ENCODE measurements around the gene ATAD3C. TPM values are rescaled to one million over a fixed set of nuclear protein-coding genes. Genes with fewer than 3 reads are reported as not detected.
A peak's percentile ranks its signal among the peaks of the same experiment; 100 is the strongest.

ATAD3C gene
- total and polyA plus RNA-seq, 2 of the 8 experiments (the other 6 are each of a cell fraction or from before 2014, with no cell fraction given): 2.0 to 2.7 TPM

DNA sequence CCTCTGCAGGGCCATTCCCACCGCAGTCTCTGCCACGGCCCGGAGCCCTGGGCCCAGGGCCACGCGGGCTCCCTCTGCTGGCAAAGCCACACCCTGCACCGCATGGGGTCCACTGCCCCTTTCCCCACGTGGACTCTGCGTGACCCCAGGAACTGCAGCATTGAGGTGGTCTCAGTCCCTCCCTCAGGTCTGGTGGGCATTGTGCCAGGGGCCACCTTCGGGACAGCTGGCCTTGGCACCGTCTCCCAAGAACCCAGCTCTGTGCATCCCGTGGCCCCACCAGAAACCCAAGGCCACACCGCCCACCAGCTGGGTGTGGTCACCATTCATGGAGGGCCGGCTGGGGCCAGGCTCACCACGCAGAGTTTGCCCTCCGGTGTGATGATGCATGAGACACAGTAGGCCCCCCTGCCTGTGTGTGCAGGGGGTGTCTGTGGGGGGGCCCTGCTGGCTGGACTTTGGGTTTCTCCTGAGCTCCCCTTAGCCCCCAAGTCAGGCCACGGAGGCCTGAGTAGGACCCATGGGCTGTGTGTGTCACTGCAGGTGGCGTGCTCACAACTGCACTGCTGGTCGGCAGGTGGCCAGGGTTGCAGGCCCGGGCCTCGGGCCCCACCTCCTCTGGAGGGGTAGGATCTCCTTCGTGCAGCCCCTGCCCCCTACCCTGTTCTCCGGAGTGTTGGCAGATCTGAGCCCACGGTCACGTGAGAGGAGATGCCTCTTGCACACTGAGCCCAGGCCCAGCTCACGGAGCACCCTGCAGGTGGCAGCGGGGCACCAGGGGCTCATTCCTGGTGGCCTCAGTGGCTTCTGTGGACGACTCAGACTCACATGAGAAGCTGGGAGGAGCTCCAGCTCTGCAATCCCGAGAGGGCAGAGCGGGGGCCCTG lies 8.2 kb upstream of the ATAD3C start:
- H3K9ac ChIP-seq (replicated peaks in 1 of 4; ENCODE audit: extremely low read depth in 1 of 4, low read depth in 3 of 4, low read length in 3 of 4): no peak overlapping the region
- H3K27ac ChIP-seq (ENCODE audit: low read depth, low read length): no peak overlapping the region
- no peak overlapping the region; the same call in 1 of the 2 replicates for H2BK5ac ChIP-seq (ENCODE audit: low read depth, low read length)
- H3K79me1 ChIP-seq (ENCODE audit: low read depth, low read length): no peaks in the 10 kb centered on the region
- no peak overlapping the region for H4K5ac ChIP-seq (ENCODE audit: insufficient read length, low read depth, low read length)
- H4K91ac ChIP-seq (replicated peaks; ENCODE audit: insufficient read length, low read length): no peak overlapping the region
- no peak overlapping the region for H3K56ac ChIP-seq (replicated peaks; ENCODE audit: insufficient read length, low read depth, low read length)
- no peak overlapping the region for H3K14ac ChIP-seq (ENCODE audit: insufficient read length)
- no peak overlapping the region for H3K23ac ChIP-seq (ENCODE audit: insufficient read length)
- H3K4ac ChIP-seq (replicated peaks; ENCODE audit: insufficient read length, low read depth, low read length): no peak overlapping the region
- POLR2A ChIA-PET (ENCODE audit: partially characterized antibody): interaction anchor here (0.7 to 22.9 kb wide), 10 partner anchors 8 to 116 kb away, joined by 3 to 515 read pairs (median 4); partner anchors contain the start of genes AURKAIP1, CCNL2 and MRPL20
- CTCF ChIA-PET (ENCODE audit: partially characterized antibody): interaction anchor here (0.6 to 4.3 kb wide), 29 partner anchors 10 to 181 kb away, joined by 3 to 36 read pairs (median 4); partner anchors contain the start of genes CCNL2 and MRPL20
- no peak overlapping the region for H2BK20ac ChIP-seq (ENCODE audit: low read length)
- peaks cover 4 to 6% of the 10 kb centered on the region in 2 experiments for H4K20me1 ChIP-seq (replicated peaks in 1 of 2; ENCODE audit: control insufficient read depth in 1 of 2, insufficient read depth in 2 of 2, low read length in 2 of 2)
- 89% methylated on average over 27 of the region's 29 CpGs; no CpG with 5 or more reads in 1 of the 2 experiments for WGBS, 2 experiments (ENCODE audit: extremely low coverage in 1 of 2, insufficient coverage in 1 of 2, insufficient read length in 1 of 2, insufficient replicate concordance in 2 of 2, low coverage in 1 of 2, low lambda C conversion rate in 2 of 2, missing lambda C conversion rate in 1 of 2)
- DNase-seq (ENCODE audit: low read depth in 1 of 2, low spot score in 2 of 2) (peak in 1 of 2 experiments; percentile 87), FAIRE-seq (no peak)
- H2BK120ac ChIP-seq (replicated peaks; ENCODE audit: low read depth, low read length): no peak overlapping the region
- no peak overlapping the region for H3K4me2 ChIP-seq (ENCODE audit: insufficient read depth in 1 of 2, low read depth in 2 of 2, low read length in 2 of 2)
- H3K4me1 ChIP-seq (replicated peaks in 1 of 4; ENCODE audit: control insufficient read depth in 3 of 4, insufficient read depth in 4 of 4, low read length in 3 of 4): peaks cover 0 to 4% (median 3%) of the 10 kb centered on the region in 4 experiments; a peak in 5 of 7 replicates
- no peak overlapping the region for H2BK12ac ChIP-seq (ENCODE audit: low read depth, low read length)
- peak overlapping the region; percentile 71 for H4K8ac ChIP-seq (ENCODE audit: extremely low read depth, insufficient read depth, low read length)
- H3K23me2 ChIP-seq (ENCODE audit: low read depth, low read length): peaks cover 1% of the 10 kb centered on the region; the same call in 1 of the 2 replicates
- no peak overlapping the region for H2AK5ac ChIP-seq (ENCODE audit: low read depth, low read length)
- no peak overlapping the region for H3K18ac ChIP-seq (ENCODE audit: extremely low read depth, low read length)
- H3K36me3 ChIP-seq (ENCODE audit: control insufficient read depth in 2 of 4, insufficient read depth in 4 of 4, low read length in 3 of 4): peaks cover 0 to 7% (median 0%) of the 10 kb centered on the region in 4 experiments; a peak in 1 of 8 replicates
- H3K79me2 ChIP-seq (ENCODE audit: control insufficient read depth in 1 of 2, insufficient read depth in 2 of 2, low read length in 2 of 2): peaks cover 0 to 7% of the 10 kb centered on the region in 2 experiments; a peak in 1 of 4 replicates
- no peak overlapping the region for H2AFZ ChIP-seq (ENCODE audit: low read length)
- peaks cover 0 to 3% (median 0%) of the 10 kb centered on the region in 4 experiments; a peak in 2 of 7 replicates for H3K27me3 ChIP-seq (replicated peaks in 1 of 4; ENCODE audit: control insufficient read depth in 3 of 4, extremely low read depth in 1 of 4, insufficient read depth in 3 of 4, low read length in 3 of 4)
- 0 out of 2 replicates have a peak overlapping the region, but pooled peaks have one; percentile 72 for H2BK15ac ChIP-seq (ENCODE audit: low read length)
- no peaks in the 10 kb centered on the region for H3K9me3 ChIP-seq (ENCODE audit: insufficient read depth in 2 of 2, low read depth in 1 of 2, low read length in 1 of 2)
- H3K4me3 ChIP-seq (ENCODE audit: extremely low read depth in 1 of 4, insufficient read depth in 2 of 4, low read depth in 3 of 4, low read length in 4 of 4): no peak overlapping the region
- TF ChIP-seq ASH2L (IDR thresholded peaks at IDR 0.05; ENCODE audit: low read length): no peak
- TF ChIP-seq EGR1 (IDR thresholded peaks at IDR 0.05; ENCODE audit: borderline replicate concordance, low read depth, low read length): peak; percentile 90
- TF ChIP-seq SRF (IDR thresholded peaks at IDR 0.05; ENCODE audit: low read depth, low read length): no peak
- no peak for TF ChIP-seq PHF8 (conservative IDR thresholded peaks at IDR 0.05; ENCODE audit: low read depth, low read length)
- no peak for TF ChIP-seq TCF12 (IDR thresholded peaks at IDR 0.05; ENCODE audit: low read depth, low read length)

Data from H1 (cell line).